Activated CD8-positive, alpha-beta memory T cell treated with anti-CD3 and anti-CD28 coated beads for 36 hours (primary cell): ENCODE measurements around the gene CDC42BPA. TPM values are rescaled to one million over a fixed set of nuclear protein-coding genes. Genes with fewer than 3 reads are reported as not detected.
"Not testable (repeated sequence)": the region's sequence is repeated elsewhere in the genome, so short reads cannot be mapped to it uniquely, and the experiment has no call there.

Experiments
- CTCF ChIA-PET: fragments of 350-600 bp; sonication (Branson Sonifier 250); formaldehyde crosslinking; loops from one replicate; lab custom pipeline; 2021; ENCODE audit warnings: antibody characterized with exemption; lab: Charles Lee
- POLR2A ChIA-PET: fragments of 350-600 bp; sonication (Branson Sonifier 250); formaldehyde crosslinking; loops from one replicate; lab custom pipeline; 2021; ENCODE audit warnings: antibody characterized with exemption; lab: Charles Lee
- total RNA-seq, 2 experiments: library from RNA; stranded (reverse); gene quantifications; one replicate each; pipeline ENCODE4 v1.2.3, GENCODE V29; 2021

Gene CDC42BPA
- total RNA-seq, 2 experiments from 2014 or later = 0.84 to 1.3 TPM

DNA sequence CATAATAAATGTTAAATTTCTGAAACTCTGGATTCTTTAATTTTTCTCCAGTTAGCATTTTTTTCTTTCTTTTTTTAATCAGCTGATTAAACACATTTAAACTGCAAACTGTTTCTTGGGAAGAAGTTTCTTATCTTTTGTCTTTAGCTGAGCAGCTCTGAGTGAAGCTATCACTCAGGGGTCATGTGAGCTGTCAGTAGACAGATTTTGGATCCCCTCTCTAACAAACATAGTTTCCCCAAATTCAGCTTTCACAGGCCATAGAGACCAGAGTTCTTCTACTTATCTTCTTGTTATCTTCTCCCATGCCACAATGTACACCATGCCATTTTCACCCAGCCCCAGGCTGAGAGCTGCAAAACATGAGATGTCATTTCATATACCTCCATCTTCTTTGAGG is 148.9 kb downstream of the CDC42BPA start:
- POLR2A ChIA-PET = no interaction called here
- CTCF ChIA-PET = no interaction called here

- ChIA-PET POLR2A (no interaction called here), CTCF (interaction anchor here (0.6 kb wide), 2 partner anchors 509 to 559 kb away, joined by 3 to 4 read pairs; no protein-coding TSS in a partner anchor)
Observed at GRCh38 chr1:227167276-227168101, 150.8 kb downstream of the CDC42BPA start.

- ChIA-PET CTCF (no interaction called here), POLR2A (no interaction called here)
Observed at GRCh38 chr1:227166559-227166958, 151.7 kb downstream of the CDC42BPA start.

DNA sequence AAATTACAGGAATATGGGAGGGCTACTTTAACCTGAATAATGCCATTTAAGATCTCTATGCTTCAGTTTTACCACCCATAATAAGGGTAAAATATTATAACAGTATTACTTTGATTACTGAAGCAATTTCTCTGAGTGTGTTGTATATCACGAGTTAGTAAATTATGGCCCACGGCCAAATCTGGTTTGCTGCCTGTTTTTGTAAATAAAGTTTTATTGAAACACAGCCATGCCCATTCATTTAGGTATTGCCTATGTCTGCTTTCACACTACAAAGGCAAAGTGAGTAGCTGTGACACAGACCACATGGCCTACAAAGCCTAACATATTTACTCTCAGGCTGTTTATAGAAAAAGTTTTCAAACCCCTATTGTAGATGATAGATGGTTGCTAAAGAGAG is 156.8 kb downstream of the CDC42BPA start:
- ChIA-PET POLR2A (no interaction called here), CTCF (no interaction called here)

DNA sequence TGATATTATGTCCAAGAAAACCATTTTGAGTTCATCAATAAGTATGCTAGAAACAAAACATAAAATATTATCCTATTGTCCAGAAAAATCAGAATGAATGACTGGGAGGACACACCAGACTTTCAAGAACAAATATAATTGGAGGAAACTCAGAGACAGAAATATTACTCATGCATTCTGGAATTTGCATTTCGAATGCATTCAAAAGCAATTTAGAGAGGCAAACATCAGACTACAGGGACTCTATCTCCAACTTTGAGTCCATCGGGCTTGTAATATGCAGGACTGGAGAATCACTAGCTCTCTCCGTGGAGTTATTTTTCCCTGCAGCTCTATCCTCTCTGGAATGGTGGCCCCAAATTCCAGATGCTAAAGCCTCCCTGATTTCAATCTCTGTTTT is 161.8 kb downstream of the CDC42BPA start:
- ChIA-PET CTCF (no interaction called here), POLR2A (no interaction called here)

GRCh38 chr1:227155688-227156087 is 162.6 kb downstream of the CDC42BPA start:
- CTCF ChIA-PET = no interaction called here
- POLR2A ChIA-PET = no interaction called here

DNA sequence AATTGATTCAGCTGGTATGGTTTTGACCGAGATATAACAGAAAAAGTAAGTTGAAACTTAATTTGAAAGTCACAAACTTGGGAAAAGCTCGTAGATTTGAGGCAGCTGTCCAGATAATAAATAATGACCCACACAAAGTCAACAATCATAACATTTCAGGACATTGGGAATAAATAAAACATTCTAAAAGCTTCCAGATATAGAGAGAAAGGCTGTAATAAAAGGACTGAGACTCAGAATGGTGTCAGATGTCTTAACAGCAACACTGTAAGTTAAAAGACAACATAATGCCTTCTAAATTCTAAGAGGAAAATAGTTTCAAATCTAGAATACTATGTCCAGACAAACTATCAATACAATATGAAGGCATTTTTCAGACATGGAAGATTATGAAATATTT is 163.3 kb downstream of the CDC42BPA start:
- ChIA-PET CTCF (no interaction called here), POLR2A (no interaction called here)

DNA sequence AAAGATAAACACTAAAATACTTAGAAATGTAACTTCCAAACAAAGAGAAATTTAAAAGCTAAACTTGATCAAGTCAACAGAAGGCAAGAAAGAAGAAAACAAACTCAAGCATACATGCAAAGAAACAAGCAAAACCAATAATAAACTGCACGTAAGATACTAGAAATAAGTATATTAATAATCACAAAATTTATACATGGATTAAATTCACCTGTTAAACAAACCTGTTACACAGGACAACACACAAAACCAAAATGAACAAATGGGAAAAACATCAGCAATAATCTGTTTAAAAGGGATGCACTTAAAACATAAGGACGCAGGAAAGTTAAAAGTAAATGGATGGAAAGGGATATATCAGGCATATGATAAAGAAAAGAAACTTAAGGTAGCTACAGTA is 165.8 kb downstream of the CDC42BPA start:
- POLR2A ChIA-PET = no interaction called here
- CTCF ChIA-PET = no interaction called here

- POLR2A ChIA-PET = no interaction called here
- CTCF ChIA-PET = no interaction called here
Observed at GRCh38 chr1:227140376-227140775, 177.9 kb downstream of the CDC42BPA start.

DNA sequence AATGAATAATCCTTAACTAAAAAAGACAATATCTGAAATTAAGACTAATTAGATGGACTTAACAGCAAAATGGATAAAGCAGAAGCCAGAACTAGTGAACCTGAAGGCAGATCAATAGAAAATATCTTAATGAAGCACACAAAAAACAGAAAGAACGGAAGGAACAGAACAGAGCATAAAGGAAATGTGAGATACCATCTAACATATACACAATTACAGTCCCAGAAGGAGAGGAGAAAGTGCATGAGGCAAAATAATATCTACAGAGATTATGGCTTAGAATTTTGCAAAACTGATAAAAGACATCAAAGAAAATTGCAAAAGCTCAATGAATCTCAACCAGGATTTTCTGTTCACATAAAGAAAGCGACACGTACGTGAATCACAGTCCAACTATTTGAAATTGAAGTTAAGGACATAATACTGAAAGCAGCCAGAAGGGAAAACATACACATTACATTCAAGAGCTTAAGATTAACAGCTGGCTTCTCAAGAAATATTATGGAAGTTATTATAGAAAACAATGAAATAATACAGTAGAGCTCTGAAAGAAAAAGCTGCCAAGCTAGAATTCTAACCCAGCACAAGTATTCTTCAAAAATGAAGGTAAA is 182.0 kb downstream of the CDC42BPA start:
- ChIA-PET CTCF (no interaction called here), POLR2A (no interaction called here)

- ChIA-PET CTCF (no interaction called here), POLR2A (no interaction called here)
Observed at GRCh38 chr1:227134686-227135314, 183.5 kb downstream of the CDC42BPA start.

GRCh38 chr1:227132695-227133094 is 185.6 kb downstream of the CDC42BPA start:
- POLR2A ChIA-PET, CTCF ChIA-PET: not testable (repeated sequence)

- CTCF ChIA-PET = no interaction called here
- POLR2A ChIA-PET = no interaction called here
Observed at GRCh38 chr1:227131193-227131592, 187.1 kb downstream of the CDC42BPA start.

- ChIA-PET CTCF (no interaction called here), POLR2A (no interaction called here)
Observed at GRCh38 chr1:227127891-227128290, 190.4 kb downstream of the CDC42BPA start.

DNA sequence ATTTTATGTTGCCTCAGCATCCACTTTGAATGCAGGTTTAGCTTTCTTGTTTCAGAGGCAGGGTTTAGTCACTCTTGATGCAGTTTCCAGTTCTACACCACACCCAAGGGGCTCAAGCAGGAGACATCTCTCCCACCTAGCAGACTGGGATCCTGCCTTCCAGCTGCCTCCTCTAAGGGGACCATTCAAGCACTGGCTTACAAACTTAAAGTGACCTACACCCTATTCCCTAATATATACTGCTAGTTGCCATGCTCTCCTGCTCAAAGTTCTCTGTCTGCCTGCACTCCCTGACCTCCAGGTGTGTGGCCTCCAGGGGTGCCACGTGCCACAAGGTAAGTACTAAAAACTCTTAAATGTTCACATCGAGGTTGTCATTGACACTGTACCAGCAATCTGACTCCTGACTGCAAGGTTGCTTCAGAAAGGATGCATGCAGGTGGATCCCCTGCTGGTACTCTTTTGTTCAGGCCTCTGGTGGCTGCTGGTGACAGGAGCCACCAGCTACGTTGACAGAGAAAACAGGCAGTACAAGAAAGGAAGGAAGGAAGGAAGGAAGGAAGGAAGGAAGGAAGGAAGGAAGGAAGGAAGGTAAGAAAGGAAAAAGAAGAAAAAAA is 192.3 kb downstream of the CDC42BPA start:
- ChIA-PET CTCF (no interaction called here), POLR2A (no interaction called here)

GRCh38 chr1:227124473-227124872 is 193.8 kb downstream of the CDC42BPA start:
- ChIA-PET POLR2A (no interaction called here), CTCF (no interaction called here)

- ChIA-PET POLR2A (no interaction called here), CTCF (no interaction called here)
Observed at GRCh38 chr1:227120826-227121225, 197.5 kb downstream of the CDC42BPA start.

DNA sequence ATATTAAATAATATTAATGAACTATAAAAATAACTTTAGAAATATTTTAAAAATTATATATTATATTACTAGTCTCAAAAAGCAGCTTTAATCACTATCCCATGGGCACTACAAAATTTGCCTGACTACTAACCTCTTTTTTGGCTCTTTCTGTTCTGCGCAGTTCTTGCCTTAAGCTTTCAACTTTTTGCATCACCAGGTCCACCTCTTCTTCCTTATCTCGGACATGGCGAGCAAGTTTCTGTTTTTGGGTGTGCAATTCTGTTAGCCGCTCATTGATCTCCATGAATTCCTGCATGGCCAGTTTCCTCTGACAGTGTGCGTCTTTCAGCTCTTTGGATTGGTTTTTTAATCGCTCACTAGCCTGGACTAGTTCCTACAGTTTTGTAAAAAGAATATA is 205.8 kb downstream of the CDC42BPA start:
- ChIA-PET CTCF (no interaction called here), POLR2A (no interaction called here)

GRCh38 chr1:227111782-227112181 is 206.5 kb downstream of the CDC42BPA start:
- ChIA-PET POLR2A (no interaction called here), CTCF (no interaction called here)

GRCh38 chr1:227105291-227105690 is 213.0 kb downstream of the CDC42BPA start:
- POLR2A ChIA-PET, CTCF ChIA-PET: not testable (repeated sequence)
